CD4-positive, alpha-beta T cell treated with Interleukin-21 for 1 hour (primary cell): ENCODE results near the gene SWI5.
A peak's percentile ranks its signal among the peaks of the same experiment; 100 is the strongest.

Experiments used
- DNase-seq: peaks from one replicate; pipeline ENCODE4 v3.0.0-alpha.2; 2020

SWI5 gene

GRCh38 chr9:128321879-128322403, 45.9 kb downstream of the SWI5 start:
- DNase-seq = no peak

DNA sequence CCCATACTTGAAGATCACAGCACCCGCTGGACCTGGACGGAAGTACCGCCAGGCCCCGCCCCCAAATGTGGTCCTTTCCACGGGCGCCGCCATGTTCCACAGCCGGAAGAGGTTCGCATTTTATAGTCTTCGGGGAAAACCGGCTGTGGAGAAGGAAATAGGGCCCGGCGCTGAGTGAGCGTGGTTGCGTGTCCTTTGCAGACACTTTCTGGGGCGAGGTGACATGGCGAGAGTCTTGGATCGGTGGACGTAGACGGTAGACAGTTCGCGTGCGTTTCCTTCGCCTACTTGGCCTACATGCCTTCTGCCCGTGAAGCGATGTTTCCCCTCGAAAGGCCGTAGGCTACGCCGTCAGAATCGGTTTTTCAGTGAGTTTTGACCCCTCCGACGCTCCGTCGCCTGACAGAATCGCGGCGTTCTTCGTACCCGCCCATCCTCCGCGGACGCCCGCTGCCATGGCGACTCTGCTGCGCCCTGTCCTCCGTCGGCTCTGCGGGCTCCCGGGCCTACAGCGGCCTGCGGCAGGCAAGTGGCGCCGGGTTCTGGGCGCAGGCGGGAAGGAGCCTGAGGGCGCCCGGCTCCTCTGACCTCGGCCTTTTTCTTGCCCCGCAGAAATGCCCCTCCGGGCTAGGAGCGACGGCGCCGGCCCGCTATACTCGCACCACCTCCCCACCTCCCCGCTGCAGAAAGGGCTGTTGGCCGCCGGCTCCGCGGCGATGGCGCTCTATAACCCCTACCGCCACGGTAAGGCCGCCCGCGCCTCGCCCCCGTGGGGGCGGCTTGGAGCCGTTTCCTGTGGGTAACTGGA, 46.5 kb downstream of the SWI5 start, which contains the start of the genes COQ4 and TRUB2:
COQ4 (plus strand) TSS at position 436 of the 808 bp plus-strand sequence; CDS start at position 456, 20 bp downstream.
TRUB2 (minus strand) TSS at position 44 of the 808 bp plus-strand sequence; CDS start at position 5, 39 bp downstream.
- DNase-seq = peak; percentile 94

GRCh38 chr9:128323212-128323730, 47.2 kb downstream of the SWI5 start:
- no peak for DNase-seq

GRCh38 chr9:128323791-128324190, 47.7 kb downstream of the SWI5 start:
- DNase-seq = no peak

- DNase-seq = no peak
Measured at GRCh38 chr9:128324401-128324800, 48.3 kb downstream of the SWI5 start.

DNA sequence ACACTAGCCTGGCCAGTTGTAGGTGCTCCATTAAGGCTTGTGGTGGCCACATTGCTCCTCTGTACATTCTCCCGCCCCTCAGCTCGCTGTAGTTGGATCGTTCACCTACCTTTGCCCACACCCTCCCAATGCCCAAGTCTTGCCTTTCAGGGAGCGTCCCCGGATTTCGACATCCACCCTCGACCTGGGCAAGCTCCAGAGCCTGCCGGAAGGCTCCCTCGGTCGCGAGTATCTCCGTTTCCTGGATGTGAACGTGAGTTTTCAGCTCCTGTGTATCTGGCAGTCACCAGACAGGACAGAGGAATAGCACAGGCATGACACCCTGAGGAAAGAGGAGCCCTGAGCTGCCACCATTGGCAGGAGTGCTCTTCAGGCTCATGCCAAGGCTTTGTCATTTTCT, 49.6 kb downstream of the SWI5 start:
- no peak for DNase-seq

DNA sequence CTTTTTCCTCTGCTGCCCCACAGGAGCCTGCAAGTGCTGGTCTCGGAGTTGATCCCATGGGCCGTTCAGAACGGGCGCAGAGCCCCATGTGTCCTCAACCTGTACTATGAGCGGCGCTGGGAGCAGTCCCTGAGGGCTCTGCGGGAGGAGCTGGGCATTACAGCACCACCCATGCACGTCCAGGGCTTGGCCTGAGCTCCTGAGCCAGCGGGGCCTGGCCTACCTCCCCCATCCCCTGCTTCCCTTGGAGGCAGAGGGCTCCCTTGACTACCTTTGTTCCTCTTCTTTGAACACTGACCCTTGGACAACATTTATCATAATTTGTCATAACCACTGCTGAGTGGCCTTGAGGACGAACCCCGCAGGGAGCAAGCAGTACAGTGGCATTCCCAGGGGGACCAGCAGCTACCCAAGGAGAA, 57.4 kb downstream of the SWI5 start:
- DNase-seq = no peak

DNA sequence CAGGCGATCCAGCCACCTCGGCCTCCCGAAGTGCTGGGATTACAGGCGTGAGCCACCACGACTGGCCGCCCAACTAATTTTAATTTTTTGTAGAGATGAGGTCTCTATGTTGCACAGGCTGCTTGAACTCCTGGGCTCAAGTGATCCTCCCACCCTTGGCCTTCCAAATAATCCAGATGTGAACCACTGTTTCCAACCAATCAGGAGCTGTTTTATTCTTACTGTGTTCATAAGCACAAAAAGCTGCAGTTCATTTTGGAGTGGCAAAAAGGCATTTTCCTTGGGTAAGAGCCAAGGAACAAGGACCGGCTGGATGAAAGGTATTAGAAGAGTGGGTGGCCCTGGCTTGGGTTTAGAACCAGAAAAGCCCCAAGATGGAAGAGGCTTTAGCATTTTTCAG, 59.1 kb downstream of the SWI5 start:
- no peak for DNase-seq

DNA sequence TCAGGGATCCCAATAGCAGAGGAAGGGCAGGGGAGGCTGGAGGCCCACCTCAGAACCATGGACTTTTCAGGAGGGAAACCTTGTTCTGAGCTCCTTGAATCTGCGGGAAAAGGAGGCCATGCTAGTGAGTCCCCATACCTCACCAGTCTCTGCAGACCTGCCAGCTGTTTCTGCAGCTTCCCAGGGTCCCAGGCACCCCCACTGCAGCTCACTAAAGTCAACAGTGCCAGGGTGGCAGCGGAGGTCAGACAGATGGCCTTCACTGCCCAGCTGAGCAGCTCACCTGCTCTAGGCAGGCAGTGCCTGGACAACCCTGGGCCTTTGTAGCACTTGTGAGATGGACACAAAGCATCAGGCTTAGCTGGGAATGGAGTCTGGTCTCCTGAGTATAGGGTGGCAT, 59.8 kb downstream of the SWI5 start:
- no peak for DNase-seq

DNA sequence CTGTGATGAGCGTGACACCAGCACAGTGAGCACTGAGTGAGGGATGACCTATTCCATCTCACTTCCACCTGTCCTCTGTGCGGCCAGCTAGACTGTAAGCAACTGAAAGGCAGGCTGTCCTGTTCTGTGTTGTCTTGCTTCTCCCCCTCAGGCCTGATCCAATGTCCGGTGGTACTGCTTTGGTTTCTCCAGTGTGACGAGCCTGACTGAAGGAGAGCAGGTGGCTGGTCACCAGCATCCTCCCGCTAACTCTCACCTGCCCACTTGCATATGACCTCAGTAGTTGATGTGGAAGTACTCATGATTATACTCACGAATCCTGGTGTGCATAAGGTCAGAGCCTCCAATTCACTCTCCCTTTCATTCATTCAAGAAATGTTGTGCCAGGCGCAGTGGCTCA, 61.9 kb downstream of the SWI5 start:
- no peak for DNase-seq
